H1 (cell line): Measurements from ENCODE around the gene ABHD16A. TPM values are rescaled to one million over a fixed set of nuclear protein-coding genes. Genes with fewer than 3 reads are reported as not detected.
A peak's percentile ranks its signal among the peaks of the same experiment; 100 is the strongest.

Source experiments
- CTBP2 ChIP-seq: IDR thresholded peaks from 2 replicates; pipeline ENCODE4 v1.7.0; 2011; ENCODE audit warnings: borderline replicate concordance, mild to moderate bottlenecking, moderate library complexity, mixed read lengths, low read length; ENCODE audit not compliant: insufficient read depth, insufficient read length
- EGR1 ChIP-seq: IDR thresholded peaks from 2 replicates; pipeline ENCODE4 v1.6.1; 2011; ENCODE audit warnings: low read depth, low read length, borderline replicate concordance
- JUN ChIP-seq: IDR thresholded peaks from 2 replicates; pipeline ENCODE4 v1.6.1; 2011; ENCODE audit warnings: low read depth, mild to moderate bottlenecking, improper control_type of control experiment, low read length
- POLR2A ChIP-seq, 2 experiments: IDR thresholded peaks; 1 replicate in 1 of 2; 2 replicates in 1 of 2; pipeline ENCODE4 v1.6.1; 2011; ENCODE audit warnings: low read depth in 2 of 2, low read length in 2 of 2, mild to moderate bottlenecking in 2 of 2; ENCODE audit errors: control extremely low read depth in 1 of 2
- TAF1 ChIP-seq: IDR thresholded peaks from 2 replicates; pipeline ENCODE4 v1.6.1; 2011; ENCODE audit warnings: mild to moderate bottlenecking, low read depth, low read length
- TBP ChIP-seq: IDR thresholded peaks from 2 replicates; pipeline ENCODE4 v1.6.1; 2011; ENCODE audit warnings: low read depth, low read length, improper control_type of control experiment
- polyA plus RNA-seq, 7 experiments: library from polyadenylated mRNA; depleted of rRNA in 3 of 7; stranded (reverse) in 5 of 7; unstranded in 2 of 7; fragments of >200 nt in 5 of 7; fragments of 200-250 nt in 2 of 7; gene quantifications; 1 replicate in 5 of 7; 2 replicates in 1 of 7; 4 replicates in 1 of 7; pipeline versions ENCODE4 v1.2.1 to v1.2.3, GENCODE V29; 2011 to 2013; ENCODE audit warnings: missing spikeins in 2 of 7, mixed read lengths in 2 of 7
- total RNA-seq: library from RNA; stranded (reverse); fragmentation: NEBNext Ultra II Directional; extraction: Animal tissue kit (Norgen Biotek cat#: 25700); gene quantifications from 2 replicates; pipeline ENCODE4 v1.2.1, GENCODE V29; 2021

Gene ABHD16A
- total and polyA plus RNA-seq, 2 of the 8 experiments (the other 6 are each of a cell fraction or from before 2014, with no cell fraction given): 32.9 to 40.2 TPM

DNA sequence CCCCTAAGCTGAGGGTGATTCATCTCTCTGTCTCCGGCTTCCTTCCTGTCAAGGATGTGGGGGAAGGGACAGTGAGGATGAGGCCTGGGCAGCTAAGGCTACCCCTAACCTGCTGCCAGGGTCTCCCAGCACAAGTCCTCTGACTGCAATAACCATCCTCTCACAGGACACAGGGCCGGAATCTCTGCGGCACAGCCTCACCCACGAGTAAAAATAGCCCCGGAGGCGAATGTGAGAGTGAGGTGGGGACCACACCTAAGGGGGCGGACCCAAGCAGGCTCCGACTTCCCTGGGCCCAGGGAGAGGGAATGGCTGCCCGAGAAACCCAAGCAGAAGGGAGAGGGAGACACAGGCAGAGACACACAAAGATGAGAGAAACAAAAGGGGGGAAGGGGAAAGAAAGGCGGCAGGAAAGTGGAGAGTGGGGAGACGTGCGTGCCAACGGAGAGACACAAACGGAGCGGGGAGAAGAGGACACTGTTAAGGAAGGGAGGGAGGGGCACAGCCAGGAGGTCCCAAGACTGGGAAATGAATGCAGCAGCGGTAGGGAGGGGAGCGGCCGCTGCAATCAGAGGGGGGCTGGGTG, 31.8 kb upstream of the ABHD16A start (continued):
- no peak; the same call in 1 of the 2 replicates for TF ChIP-seq TBP
- peak; percentile 91 for TF ChIP-seq CTBP2
- TF ChIP-seq POLR2A (IDR thresholded peaks at IDR 0.05; ENCODE audit: control extremely low read depth in 1 of 2, low read depth in 2 of 2, low read length in 2 of 2): peak in 1 of 2 experiments; percentile 43; a peak in 1 of 3 replicates
- TF ChIP-seq JUN: peak; percentile 74
- TF ChIP-seq EGR1: no peak
- 0 out of 2 replicates have a peak, but pooled peaks have one; percentile 24 for TF ChIP-seq TAF1
